ENCODE results near the gene ARHGEF26.

Gene ARHGEF26

GRCh38 chr3:154161806-154162205 lies 40.6 kb downstream of the ARHGEF26 start:
- DNase-seq (ENCODE audit: low read depth) = no peak

- no peak for DNase-seq (ENCODE audit: low read depth)
Measured at GRCh38 chr3:154164387-154164786, 43.2 kb downstream of the ARHGEF26 start.

- DNase-seq (ENCODE audit: low read depth) = no peak
Measured at GRCh38 chr3:154168998-154169795, 48.0 kb downstream of the ARHGEF26 start.

GRCh38 chr3:154169796-154170110 lies 48.6 kb downstream of the ARHGEF26 start:
- DNase-seq (ENCODE audit: low read depth) = no peak

GRCh38 chr3:154170300-154170699 lies 49.1 kb downstream of the ARHGEF26 start:
- DNase-seq (ENCODE audit: low read depth) = no peak

GRCh38 chr3:154175041-154175440 lies 53.9 kb downstream of the ARHGEF26 start:
- no peak for DNase-seq (ENCODE audit: low read depth)

- no peak for DNase-seq (ENCODE audit: low read depth)
Measured at GRCh38 chr3:154176036-154176435, 54.8 kb downstream of the ARHGEF26 start.

GRCh38 chr3:154177406-154177805 lies 56.2 kb downstream of the ARHGEF26 start:
- DNase-seq (ENCODE audit: low read depth) = no peak

- no peak for DNase-seq (ENCODE audit: low read depth)
Measured at GRCh38 chr3:154178172-154178571, 57.0 kb downstream of the ARHGEF26 start.

- no peak for DNase-seq (ENCODE audit: low read depth)
Measured at GRCh38 chr3:154180836-154181691, 59.9 kb downstream of the ARHGEF26 start.

GRCh38 chr3:154182322-154182922 lies 61.2 kb downstream of the ARHGEF26 start:
- no peak for DNase-seq (ENCODE audit: low read depth)

- no peak for DNase-seq (ENCODE audit: low read depth)
Measured at GRCh38 chr3:154182975-154183374, 61.8 kb downstream of the ARHGEF26 start.

GRCh38 chr3:154184582-154184981 lies 63.4 kb downstream of the ARHGEF26 start:
- DNase-seq (ENCODE audit: low read depth) = no peak

- DNase-seq (ENCODE audit: low read depth) = no peak
Measured at GRCh38 chr3:154188437-154188836, 67.2 kb downstream of the ARHGEF26 start.

GRCh38 chr3:154188846-154189245 lies 67.7 kb downstream of the ARHGEF26 start:
- DNase-seq (ENCODE audit: low read depth) = no peak

- no peak for DNase-seq (ENCODE audit: low read depth)
Measured at GRCh38 chr3:154191520-154191919, 70.3 kb downstream of the ARHGEF26 start.

GRCh38 chr3:154192225-154192624 lies 71.0 kb downstream of the ARHGEF26 start:
- DNase-seq (ENCODE audit: low read depth) = no peak

GRCh38 chr3:154193000-154193615 lies 71.9 kb downstream of the ARHGEF26 start:
- DNase-seq (ENCODE audit: low read depth) = no peak

- DNase-seq (ENCODE audit: low read depth) = no peak
Measured at GRCh38 chr3:154194877-154195276, 73.7 kb downstream of the ARHGEF26 start.

- no peak for DNase-seq (ENCODE audit: low read depth)
Measured at GRCh38 chr3:154195620-154196356, 74.6 kb downstream of the ARHGEF26 start.

- DNase-seq (ENCODE audit: low read depth) = no peak
Measured at GRCh38 chr3:154197751-154198150, 76.6 kb downstream of the ARHGEF26 start.

- DNase-seq (ENCODE audit: low read depth) = no peak
Measured at GRCh38 chr3:154209499-154209898, 88.3 kb downstream of the ARHGEF26 start.
